Stimulated activated CD4-positive, alpha-beta T cell treated with anti-CD3 and anti-CD28 coated beads, Interleukin-2, amount 100 ng/mL, for 4 hours (primary cell): ENCODE data around the gene MAPK6.
"Not testable (repeated sequence)": the region's sequence is repeated elsewhere in the genome, so short reads cannot be mapped to it uniquely, and the experiment has no call there.

ENCODE experiments used
- DNase-seq: peaks from one replicate; pipeline ENCODE4 v3.0.0-alpha.2; 2020; ENCODE audit warnings: low read depth

The MAPK6 gene

GRCh38 chr15:52080706-52081392, 61.8 kb downstream of the MAPK6 start:
- DNase-seq: no peak

GRCh38 chr15:52082197-52083036, 63.4 kb downstream of the MAPK6 start:
- no peak for DNase-seq

- not testable (repeated sequence) for DNase-seq
Observed at GRCh38 chr15:52083037-52083359, 64.0 kb downstream of the MAPK6 start.

- no peak for DNase-seq
Observed at GRCh38 chr15:52083603-52084002, 64.6 kb downstream of the MAPK6 start.

GRCh38 chr15:52085299-52085698, 66.3 kb downstream of the MAPK6 start:
- DNase-seq: no peak

GRCh38 chr15:52086011-52086786, 67.2 kb downstream of the MAPK6 start:
- no peak for DNase-seq

- DNase-seq: no peak
Observed at GRCh38 chr15:52090193-52090592, 71.2 kb downstream of the MAPK6 start.

- DNase-seq: no peak
Observed at GRCh38 chr15:52093167-52093538, 74.1 kb downstream of the MAPK6 start.

- DNase-seq: no peak
Observed at GRCh38 chr15:52093539-52094510, 74.8 kb downstream of the MAPK6 start.

- no peak for DNase-seq
Observed at GRCh38 chr15:52094811-52095584, 76.0 kb downstream of the MAPK6 start.

GRCh38 chr15:52095597-52096262, 76.7 kb downstream of the MAPK6 start:
- DNase-seq: no peak

GRCh38 chr15:52096536-52096935, 77.5 kb downstream of the MAPK6 start:
- DNase-seq: not testable (repeated sequence)

GRCh38 chr15:52097180-52097579, 78.2 kb downstream of the MAPK6 start:
- no peak for DNase-seq

GRCh38 chr15:52098323-52098722, 79.3 kb downstream of the MAPK6 start:
- DNase-seq: no peak

GRCh38 chr15:52099651-52100272, 80.7 kb downstream of the MAPK6 start:
- no peak for DNase-seq

- no peak for DNase-seq
Observed at GRCh38 chr15:52100807-52101442, 81.9 kb downstream of the MAPK6 start.

- no peak for DNase-seq
Observed at GRCh38 chr15:52101542-52102323, 82.7 kb downstream of the MAPK6 start.

GRCh38 chr15:52102463-52102862, 83.4 kb downstream of the MAPK6 start:
- DNase-seq: no peak
